HG03196 (cell line): Measurements from ENCODE around the gene PREX1.
"Not testable (repeated sequence)": the region's sequence is repeated elsewhere in the genome, so short reads cannot be mapped to it uniquely, and the experiment has no call there.

Source experiments
- ATAC-seq: cut with Tn5 transposase; IDR thresholded peaks from one replicate; pipeline ENCODE4 v1.9.1; 2021; ENCODE audit not compliant: unreplicated experiment

The PREX1 gene

DNA sequence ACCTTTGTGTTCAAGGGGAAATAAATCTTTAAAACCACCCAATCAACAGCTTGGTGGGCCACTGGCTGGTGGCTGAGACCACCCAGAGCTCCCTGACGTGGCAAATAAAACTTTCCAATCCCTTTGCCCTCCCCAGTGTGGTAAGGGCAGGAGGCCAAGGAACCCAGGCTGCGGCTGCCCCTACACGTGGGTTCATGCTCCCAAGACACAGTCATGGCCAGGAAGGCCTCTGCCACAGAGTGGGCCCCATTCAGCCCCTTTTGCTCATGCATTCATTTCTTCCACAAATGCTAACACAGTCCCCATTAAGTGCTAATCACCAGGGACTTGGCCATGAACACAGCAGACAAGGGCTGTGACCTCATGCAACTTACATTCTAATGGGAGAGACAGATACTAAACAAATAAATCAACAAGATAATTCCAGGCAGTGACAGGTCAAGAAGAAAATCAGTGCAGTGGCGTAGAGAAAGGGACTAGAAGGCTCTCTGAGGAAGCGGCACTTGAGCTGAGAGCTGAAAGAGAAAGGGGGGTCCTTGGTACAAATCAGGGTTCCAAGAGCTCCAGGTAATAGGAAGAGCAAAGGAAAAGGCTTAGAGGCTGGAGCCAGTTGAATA, 13.8 kb downstream of the PREX1 start:
- ATAC-seq = no peak

DNA sequence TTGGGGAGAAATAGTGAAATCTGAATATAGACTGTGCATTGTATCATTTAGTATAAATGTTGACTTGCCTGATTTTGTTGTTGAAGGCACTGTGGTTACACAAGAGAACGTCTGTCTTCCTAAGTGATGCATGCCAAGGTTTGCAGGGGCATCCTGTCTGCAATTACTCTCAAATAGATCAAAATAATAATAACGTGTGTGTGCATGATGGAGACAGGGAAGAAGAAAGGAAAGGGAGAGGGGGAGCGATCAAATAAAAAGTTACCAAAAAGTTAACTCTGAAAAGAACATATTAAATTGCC, 14.4 kb downstream of the PREX1 start:
- no peak for ATAC-seq

DNA sequence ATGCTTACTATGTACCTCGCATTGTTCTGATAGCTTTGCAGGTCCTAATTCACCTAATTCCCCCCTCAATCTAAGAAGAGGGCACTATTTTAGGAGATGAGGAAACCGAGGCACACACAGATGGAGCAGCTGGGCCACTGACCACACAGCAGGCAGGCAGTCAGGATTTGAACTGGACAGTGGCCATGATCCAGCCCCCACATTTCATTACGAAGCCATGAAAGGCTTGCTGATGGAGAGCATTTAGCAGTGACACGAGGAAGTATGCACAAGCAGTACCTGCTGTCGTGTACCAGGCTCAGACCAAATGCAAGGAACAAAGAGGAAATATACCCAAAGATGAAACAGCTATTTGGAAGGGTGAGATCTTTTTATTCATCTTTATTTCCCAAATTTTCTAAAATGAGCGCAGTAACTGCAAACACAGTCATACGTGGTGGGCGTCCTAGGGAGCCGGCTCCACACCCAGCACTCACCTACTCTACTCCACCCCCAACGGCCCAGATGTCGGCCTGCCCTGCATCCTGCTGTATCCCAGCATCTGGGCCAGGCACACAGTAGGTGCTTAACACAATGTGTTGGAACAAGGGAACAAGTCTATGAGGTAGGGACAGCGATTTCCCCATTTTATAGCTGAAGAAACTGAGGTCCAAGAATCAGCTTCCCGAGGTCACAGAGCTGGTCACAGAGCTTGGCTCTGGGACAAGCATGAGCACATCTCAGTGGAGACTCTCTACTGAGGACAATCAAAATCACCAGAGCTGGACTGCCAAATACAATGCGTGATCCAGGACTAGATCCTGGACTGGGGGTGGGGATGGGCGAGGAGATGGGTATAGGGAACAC, 15.0 kb downstream of the PREX1 start:
- no peak for ATAC-seq

DNA sequence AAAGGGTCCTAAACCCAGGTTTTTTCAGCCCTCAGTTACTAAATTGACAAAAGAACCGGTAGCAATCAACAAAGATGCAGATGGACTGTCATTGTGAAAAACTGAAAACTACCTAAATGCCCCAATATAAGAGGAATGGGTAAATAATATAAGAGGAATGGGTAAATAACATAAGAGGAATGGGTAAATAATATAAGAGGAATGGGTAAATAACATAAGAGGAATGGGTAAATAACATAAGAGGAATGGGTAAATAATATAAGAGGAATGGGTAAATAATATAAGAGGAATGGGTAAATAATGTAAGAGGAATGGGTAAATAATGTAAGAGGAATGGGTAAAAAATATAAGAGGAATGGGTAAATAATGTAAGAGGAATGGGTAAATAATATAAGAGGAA, 15.7 kb downstream of the PREX1 start:
- not testable (repeated sequence) for ATAC-seq

DNA sequence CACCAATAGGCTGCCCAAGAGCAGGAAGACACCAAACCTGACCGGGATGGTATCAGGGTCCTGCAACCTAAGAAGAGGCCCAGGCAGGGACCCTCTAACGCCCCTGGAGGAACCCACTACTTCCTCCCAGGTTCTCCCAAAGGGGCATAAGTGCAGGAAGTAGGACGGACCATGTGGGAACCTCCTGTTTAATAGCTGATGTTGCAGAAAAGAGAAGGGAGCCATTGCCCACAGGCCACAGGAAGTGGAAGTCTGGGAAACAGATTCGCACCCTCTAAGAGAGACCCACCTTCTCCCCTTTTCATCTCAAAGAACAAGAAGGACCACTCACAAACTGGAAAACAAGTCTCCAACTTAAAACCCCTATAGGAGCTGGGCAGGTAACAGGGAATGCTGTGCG, 18.1 kb downstream of the PREX1 start:
- ATAC-seq = no peak

DNA sequence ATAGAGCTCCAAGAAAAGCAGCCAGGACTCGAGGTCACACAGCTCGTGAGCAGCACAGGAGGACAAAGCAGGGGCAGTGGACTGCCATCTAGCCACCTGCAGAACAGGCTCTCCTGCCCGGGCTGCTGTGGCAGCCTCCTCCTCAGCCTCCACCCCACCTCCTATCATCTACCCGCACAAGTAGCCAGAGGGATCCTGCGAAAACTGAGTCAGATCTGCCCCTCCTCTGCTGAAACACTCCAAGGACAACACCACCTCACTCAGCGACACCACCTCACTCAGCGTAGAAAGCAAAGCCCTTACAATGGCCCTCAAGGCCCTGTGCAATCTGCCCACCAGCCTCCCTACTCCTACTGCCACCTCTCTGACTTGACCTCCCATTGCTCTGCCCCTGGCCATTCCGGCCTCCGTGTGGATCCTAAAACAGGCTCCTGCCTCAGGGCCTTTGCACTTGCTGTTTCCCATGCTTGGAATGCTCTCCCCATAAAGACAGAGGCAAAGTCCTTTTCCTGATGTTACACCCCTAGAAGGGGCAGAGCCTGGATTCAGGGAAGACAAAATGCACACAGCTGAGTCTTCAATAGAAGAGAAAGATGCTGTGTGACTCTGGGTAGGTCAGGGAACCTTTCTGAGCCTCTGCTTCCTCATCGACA, 19.3 kb downstream of the PREX1 start:
- ATAC-seq = no peak

DNA sequence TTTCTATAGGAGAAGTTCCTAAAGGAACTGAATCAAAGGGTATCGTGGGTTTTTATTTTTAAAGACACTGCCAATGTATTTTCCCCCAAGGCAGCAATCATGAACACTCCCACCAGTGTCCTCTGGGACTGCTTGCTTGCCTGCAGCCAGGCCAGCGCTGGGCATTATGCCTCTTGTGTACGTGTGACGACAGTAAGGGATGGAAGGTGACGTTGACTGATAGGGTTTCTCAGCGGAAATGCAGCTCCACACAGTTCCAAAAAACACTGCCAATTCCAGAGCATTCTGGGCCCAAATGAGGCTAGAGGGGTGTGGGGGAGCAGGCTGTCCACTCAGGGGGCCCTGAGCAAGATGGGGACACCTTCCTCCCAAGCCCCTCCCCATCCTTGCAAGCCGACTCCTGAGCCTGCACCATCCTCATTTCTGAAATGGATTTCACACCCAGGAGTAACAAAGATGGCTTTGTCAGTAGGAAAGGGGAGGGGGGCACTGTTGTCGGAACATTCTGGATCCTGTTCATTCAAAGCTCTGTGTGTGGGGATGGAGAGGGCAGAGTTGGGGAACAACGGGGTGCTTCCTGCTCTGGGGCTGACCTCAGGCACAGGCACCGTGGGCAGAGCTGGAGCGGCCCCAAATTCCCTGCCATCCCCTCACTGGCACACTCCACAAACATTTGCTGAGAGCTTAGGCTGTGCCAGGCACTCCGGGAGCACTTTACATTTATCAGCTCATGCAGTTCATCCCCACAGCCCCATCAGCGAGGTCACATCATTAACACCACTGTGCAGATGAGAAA, 20.0 kb downstream of the PREX1 start:
- no peak for ATAC-seq

DNA sequence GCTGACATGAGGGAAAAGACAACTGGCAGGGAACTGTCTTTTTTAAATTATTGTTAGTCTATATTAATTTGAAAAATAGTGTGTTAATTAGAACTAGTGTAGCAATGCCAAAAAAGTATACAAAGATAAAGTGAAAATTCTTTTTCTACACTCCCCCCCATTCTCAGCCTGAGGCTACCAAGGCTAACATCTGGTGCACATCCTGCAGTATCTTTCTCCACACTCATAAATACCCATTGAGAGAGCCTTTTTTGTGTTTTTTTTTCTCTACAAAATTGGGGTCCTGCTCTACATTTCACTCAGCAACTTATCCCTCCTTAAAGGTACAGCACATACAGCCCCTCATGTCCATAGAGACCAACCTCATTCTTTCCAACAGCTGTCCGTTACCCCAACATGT, 20.7 kb downstream of the PREX1 start:
- no peak for ATAC-seq

DNA sequence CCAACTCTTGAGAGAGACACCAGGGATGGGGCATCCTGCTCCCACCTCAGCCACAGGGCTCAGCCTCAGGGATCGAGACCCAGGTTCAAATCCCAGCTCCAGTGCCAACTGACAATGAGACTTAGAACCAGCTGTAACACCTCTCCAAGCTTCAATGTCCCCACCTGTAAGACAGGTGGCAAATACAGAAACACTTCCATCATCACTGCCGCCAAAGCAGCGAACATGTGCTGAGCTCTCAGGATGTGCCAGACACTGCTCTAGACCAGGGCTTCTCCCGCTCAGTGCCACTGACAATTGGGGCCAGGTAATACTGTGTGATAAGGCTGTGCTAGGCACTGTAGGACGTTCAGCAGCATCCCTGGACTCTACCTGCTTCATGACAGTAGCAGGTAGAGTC, 22.1 kb downstream of the PREX1 start:
- ATAC-seq = no peak

DNA sequence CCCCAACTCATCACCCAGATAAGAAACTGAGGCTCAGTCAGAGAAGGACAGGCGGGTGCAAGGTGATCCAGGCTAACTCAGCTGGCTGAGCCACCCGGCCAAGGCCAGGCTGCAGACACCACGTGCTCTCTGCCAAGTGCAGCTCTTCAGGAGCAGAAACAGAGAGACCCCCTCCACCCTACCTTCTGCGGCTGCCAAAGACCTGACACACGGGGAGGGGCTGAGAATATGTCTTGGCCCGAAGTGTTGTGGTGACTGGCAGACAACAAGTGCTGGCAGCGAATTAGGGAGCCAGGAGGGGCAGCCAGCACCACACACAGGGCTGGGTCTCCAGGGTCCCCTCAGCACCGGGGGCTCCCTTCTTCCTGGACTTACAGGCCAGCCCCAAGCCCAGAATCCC, 22.5 kb downstream of the PREX1 start:
- no peak for ATAC-seq

DNA sequence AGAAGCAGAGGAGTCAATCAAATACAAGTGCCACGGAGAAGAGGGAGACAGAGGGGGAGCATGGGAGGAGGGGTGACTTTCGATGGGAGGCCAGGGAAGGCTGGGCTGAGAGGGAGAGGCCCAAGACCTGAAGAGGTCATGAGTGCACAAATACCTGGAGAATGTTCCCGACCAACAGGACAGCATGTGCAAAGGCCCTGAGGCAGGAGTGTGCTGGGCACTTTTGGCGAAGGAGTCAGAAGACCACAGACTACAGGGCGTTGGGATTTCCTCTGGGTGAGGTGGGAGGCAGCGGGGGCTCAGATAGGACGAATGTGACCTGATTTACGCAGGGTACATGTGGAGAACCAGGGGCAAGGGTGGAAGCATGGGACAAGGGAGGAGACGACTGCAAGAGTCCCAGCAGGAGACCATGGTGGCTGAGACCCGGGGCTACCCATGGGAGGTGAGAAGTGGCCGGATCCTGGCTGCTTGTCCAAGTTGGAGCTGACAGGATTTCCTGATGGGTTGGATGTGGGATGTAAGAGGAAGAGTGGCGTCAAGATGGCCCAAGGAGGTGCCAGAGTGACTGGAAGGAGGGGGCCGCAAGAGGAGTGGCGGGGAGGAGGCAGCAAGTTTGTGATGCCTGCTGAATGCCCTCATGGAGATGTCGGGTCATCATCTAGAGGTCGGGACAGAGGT, 23.4 kb downstream of the PREX1 start:
- ATAC-seq = no peak

DNA sequence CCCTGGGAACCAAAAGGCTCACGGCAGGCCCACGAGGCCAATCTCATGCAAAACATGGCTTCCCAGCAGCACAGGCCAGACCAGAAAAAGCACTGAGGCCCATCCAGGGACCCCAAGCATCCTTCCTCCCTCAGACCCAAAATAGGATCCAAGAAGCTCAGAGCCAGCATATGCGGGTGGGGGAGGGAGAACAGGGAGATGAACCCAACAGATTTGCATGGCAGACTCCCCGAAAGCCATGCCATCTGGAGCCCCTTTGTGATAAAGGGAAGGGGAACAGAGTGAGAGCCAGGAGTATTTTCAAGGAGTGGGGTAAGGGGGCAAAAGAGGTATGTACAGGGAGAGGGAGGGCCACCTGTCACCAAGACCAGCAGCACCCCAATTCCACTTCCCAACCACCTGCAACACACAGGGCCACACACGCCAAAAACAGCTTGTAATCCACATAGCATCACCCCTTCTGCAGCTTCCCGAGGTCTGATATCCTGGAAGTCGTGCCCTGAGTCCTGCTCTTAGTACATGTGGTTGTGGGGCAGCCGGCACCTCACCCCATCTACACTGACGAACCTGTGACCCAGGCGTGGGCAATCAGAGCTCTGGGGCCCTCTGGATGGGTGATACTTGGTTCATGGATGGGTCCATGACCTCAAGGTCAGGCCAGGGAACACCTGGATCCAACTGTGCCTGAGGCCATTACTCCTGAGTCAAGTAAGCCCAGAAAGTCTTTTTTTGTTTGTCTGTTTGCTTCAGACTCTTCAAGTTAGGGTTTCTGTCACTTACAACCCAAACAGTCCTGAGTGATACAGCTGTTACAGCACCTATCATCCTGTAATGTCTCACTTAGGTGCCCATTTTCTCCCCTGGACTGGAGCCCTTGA, 24.4 kb downstream of the PREX1 start:
- no peak for ATAC-seq

DNA sequence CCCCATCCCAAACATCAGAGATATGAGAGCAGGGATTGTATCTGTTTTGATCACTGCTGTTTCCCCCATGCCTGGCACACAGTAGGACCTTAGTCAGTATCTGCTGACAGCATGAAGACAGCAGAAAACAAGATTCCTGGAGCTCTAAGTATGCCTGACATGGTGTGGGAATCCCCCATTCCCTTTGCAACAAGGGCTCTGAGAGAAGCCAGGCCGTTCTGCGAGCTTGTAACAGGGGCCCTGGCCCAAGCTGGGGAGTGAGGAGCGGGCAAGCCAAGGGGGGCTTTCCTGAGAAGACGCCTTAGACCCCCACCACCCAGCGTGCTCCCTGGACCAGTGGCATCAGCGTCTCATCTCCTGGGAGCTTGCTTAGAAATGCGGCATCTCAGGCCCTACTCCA, 25.2 kb downstream of the PREX1 start:
- no peak for ATAC-seq

DNA sequence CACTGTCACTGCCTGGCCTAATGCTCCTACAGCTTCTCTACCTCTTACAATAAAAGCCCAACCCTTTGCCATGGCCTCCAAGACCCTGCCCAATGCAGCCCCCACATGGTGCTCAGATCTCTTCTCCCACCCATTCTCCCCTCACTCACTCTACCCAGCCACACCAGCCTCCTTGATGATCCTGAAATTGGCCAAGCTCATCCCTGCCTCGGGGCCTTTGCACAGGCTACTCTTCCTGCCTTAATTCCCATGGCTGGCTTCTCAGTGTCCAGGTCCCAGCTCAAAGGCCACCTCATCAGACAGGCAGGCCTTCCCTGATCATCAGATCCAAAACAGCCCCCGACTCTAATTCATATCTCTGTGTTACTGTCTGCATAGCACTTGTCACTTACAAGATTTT, 25.6 kb downstream of the PREX1 start:
- no peak for ATAC-seq

DNA sequence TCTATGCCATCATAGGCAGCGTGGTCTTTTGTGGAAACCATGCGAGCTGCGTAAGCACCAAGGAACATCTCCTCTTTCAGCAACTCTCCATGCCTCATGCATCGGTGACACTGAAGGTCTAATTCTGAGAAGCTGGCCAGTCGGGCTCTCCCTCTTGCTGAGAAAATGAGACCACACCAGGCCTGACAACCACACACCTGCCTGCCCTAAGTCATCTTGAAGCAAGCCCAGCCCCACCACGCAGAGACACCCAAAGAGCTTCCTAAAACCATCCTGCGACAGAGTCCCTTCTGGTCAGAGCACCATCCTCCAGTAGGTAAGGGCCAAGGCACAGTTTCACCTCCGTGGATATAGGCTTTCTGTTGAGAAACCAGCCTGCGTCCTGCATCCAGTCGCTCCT, 26.6 kb downstream of the PREX1 start:
- ATAC-seq = no peak

DNA sequence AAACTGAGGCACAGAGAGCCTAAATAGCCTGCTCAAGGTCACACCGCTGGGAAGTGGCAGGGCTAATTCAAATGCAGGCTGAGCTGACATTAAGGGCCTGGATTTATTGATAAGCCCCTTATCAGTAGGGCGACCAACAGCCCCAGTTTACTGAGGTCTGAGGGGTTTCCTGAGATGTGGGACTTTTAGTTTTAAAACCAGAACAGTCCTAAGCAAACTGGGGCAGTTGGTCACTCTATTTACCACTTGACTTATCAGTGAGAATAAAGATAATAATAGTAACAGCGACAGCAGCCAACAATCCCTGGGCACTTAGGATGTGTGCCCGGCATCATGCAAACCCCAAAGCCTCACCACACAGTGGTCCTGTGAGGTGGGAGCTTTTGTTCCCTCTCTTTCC, 27.6 kb downstream of the PREX1 start:
- ATAC-seq = no peak

DNA sequence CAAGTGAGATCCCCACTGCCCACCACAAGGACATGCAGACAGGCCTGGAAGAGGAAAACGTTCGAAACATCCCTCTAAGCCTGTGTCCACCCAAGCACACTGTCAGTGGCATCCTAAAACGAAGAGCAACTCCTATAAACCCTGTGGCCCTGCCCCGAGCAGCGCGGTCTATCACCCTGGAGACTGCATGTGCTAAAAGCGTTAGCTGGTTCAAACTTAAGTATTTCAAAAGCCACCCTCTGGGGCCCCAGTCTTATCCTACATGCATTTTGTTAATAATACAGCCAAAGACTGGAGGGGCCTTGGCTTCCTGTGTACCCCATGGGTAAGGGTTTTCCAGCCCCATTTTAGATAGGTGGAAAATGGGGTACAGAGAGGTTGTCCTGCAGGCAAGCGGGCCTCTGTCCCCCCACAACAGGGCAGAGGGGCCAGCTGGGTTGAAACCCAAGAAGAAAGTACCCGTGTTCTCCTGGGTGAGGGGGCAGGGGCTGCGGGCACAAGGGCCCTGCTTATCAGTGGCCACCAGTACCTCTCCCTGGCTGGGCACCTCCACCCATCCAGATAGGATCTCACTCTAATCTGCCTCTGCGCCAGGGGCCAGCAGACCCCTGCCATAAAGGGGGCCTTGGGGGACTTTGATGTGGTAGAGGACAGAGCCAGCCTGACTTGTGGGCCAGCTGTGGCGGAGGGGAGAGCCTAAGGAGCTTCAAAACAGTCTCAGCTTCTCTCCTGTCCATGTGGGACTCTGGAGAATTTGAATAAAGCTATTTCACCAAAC, 28.3 kb downstream of the PREX1 start:
- no peak for ATAC-seq

DNA sequence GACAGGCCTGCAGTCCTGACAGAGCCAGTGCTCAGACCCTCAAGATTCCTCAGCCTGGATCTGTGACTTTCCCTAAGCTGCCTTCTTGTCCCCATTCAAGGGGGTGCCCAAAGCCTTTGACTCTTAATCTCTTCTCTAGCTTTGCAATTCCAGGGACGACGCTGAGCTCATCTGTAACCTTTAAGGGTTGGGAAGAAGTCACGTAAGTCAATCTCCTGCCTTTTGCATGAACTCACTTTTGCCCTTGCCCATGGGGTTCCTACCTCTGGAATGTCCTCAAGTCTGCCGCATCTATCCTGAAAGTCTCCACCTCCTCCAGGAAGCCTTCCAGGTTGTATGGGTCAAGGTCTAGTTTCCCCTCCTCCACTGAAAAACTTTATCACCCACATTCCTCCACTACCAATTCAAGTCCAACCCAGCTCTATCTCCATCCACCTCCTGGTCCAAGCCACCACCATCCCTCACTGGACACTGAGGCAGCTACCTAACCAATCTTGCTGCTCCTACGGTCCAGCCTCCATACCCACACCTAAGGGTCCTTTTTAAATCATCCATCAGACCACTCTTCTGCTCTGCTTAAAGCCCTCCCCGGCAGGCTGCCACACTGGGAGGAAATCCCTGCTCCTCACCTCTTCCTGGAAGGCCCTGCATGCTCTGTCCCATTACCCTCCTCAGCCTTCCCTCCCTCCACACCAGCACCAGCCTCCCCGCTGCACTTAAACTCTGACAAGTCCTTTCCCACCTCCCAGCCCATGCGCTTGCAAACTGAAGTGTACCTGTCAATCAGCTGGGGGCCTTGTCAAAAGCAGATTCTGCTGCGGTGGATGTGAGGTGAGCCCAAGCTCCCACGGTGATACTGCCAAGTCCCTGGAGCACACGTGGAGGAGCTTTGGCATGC, 29.7 kb downstream of the PREX1 start:
- no peak for ATAC-seq
